Mucosa of stomach (tissue), 1 donor: ENCODE data around the gene CHST10.

ENCODE experiments used
- H3K27me3 ChIP-seq: one replicate; pipeline ENCODE4 v1.7.0; 2013; ENCODE audit warnings: mild to moderate bottlenecking, low read length; ENCODE audit not compliant: control insufficient read depth, insufficient read depth
- H3K36me3 ChIP-seq: one replicate; pipeline ENCODE4 v1.7.0; 2013; ENCODE audit warnings: low read length; ENCODE audit not compliant: control insufficient read depth, insufficient read depth
- H3K4me1 ChIP-seq: one replicate; pipeline ENCODE4 v1.7.0; 2013; ENCODE audit warnings: mild to moderate bottlenecking, low read length; ENCODE audit not compliant: control insufficient read depth, insufficient read depth
- H3K4me3 ChIP-seq: one replicate; pipeline ENCODE4 v1.7.0; 2013; ENCODE audit warnings: low read length
- H3K9ac ChIP-seq: one replicate; pipeline ENCODE4 v1.7.0; 2013; ENCODE audit warnings: mild to moderate bottlenecking, low read length, moderate library complexity
- H3K9me3 ChIP-seq: one replicate; pipeline ENCODE4 v1.7.0; 2013; ENCODE audit warnings: mild to moderate bottlenecking, low read length, moderate library complexity; ENCODE audit not compliant: control insufficient read depth
- donor health status: Pancreatic carcinoma.

The CHST10 gene

DNA sequence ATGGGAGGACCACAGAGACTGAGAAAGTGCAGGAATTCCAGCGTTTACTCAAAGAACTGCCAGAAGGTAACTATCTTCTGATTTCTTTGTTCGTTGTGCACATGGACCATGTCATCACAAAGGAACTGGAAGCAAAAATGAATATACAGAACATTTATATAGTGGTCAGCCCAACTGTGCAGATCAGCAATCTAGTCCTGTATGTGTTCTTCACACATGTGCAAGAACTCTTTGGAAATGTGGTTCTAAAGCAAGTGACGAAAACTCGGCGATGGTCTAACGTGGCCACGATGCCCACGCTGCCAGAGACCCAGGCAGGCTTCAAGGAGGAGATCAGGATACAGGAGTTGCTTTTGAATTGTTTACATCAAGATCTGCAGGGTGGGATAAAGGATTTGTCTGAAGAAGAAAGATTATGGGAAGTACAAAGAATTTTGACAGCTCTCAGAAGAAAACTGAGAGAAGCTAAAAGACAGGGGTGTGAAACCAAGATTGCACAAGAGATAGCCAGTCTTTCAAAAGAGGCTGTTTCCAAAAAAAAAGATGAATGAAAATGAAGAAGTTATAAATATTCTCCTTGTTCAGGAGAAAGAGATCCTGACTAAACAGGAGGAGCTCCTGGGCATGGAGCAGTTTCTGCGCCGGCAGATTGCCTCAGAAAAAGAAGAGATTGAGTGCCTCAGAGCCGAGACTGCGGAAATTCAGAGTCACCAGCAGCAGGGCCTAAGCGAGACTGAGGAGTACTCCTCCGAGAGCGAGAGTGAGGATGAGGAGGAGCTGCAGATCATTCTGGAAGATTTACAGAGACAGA, 8.3 kb upstream of the CHST10 start:
- no peak overlapping the region for H3K9ac ChIP-seq
- no peaks in the 10 kb centered on the region for H3K36me3 ChIP-seq
- H3K9me3 ChIP-seq: no peaks in the 10 kb centered on the region
- H3K27me3 ChIP-seq: no peaks in the 10 kb centered on the region
- no peak overlapping the region for H3K4me3 ChIP-seq
- no peaks in the 10 kb centered on the region for H3K4me1 ChIP-seq

DNA sequence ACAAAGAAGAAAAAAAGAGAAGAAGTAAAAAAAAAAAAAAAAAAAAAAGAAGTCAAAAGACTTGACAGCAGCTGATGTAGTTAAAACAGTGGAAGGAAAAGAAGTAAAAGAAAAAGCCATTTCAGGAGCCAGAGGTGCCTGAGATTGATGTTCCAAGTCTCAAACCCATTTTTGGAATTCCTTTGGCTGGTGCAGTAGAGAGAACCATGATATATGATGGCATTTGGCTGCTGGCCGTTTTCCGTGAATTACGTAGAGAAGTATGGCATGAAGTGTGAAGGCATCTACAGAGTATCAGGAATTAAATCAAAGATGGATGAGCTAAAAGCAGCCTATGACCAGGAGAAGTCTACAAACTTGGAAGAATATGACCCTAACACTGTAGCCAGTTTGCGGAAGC, 7.6 kb upstream of the CHST10 start:
- Histone ChIP-seq H3K4me3 (no peak overlapping the region), H3K4me1 (no peaks in the 10 kb centered on the region), H3K9me3 (no peaks in the 10 kb centered on the region), H3K27me3 (no peaks in the 10 kb centered on the region), H3K9ac (no peak overlapping the region), H3K36me3 (no peaks in the 10 kb centered on the region)

DNA sequence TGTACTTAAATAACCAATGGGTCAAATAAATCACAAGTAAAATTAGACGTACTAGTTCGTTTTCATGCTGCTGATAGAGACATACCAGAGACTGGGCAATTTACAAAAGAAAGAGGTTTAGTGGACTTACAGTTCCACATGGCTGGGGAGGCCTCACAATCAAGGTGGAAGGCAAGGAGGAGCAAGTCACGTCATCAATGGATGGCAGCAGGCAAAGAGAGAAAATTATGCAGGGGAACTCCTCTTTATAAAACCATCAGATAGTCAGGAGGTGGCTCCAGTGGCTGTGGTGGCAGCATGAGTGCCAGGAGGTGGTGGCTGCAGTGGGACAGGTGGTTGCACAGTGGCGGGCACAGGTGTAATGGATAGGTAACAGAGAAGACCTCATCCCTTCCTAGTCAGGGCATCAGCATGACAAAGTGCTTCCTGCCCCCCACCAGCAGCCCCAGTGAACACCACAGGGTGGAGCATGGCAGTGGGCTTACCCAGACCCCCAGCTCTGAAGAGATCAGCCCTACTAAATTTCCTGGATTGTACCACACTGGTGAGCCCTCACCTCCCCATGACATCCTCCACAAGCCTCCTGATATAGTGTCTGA, 6.9 kb upstream of the CHST10 start:
- H3K4me1 ChIP-seq: no peaks in the 10 kb centered on the region
- H3K4me3 ChIP-seq: no peak overlapping the region
- no peaks in the 10 kb centered on the region for H3K27me3 ChIP-seq
- no peak overlapping the region for H3K9ac ChIP-seq
- no peaks in the 10 kb centered on the region for H3K9me3 ChIP-seq
- H3K36me3 ChIP-seq: no peaks in the 10 kb centered on the region

DNA sequence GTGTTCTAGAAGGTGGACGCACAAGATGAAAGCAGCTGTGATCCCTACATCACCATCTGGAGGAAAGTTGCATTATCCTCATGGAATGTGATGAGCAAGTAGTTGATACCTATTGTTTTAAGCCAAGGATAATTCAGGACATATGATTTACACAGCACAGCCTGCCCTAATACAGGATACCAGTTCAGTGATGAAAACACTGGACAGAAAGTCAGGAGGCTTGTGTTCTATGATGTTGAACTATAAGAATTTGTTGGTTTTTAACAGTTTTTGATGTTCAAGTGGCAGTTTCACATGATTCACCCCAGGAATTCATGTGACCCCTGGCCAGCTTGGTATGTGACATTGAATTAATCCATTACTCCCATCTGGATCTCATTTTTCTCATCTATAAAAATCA, 6.2 kb upstream of the CHST10 start:
- H3K36me3 ChIP-seq: no peaks in the 10 kb centered on the region
- no peaks in the 10 kb centered on the region for H3K9me3 ChIP-seq
- H3K4me3 ChIP-seq: no peak overlapping the region
- no peak overlapping the region for H3K9ac ChIP-seq
- no peaks in the 10 kb centered on the region for H3K4me1 ChIP-seq
- H3K27me3 ChIP-seq: no peaks in the 10 kb centered on the region

DNA sequence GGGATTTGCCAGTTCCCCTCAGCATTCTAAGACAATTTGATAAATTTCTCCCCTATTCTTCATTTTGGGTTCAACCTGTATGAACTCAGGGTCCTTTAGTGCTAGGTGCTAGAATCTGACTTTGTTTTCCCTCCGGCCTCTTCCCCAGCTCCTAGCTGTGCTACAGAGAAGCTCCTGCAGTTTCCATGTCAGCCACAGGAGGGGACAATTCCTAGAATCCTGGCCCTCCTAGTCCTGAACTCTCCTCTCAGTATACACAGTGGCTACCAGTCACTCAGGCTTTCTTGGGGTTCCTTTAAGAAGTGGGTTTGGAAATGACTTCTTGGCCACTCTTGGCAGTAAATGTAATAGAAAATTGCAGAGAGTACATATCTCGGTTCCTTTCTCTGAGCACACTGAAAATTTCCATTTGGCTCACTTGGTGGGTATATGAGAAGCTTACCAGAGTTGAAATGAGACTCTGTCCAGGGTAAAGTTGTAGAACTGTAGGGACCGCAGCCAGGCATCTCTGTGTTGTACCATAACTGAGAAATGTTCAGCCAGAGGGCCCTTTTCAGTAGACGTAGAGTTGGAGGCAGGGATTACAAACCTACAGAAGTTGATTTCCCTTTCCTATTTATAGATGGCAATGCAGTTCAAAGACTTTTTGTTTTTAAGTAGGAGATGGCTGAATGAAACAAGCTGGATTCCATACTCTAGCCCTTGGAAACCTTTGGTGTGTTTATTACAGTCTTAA, 5.0 kb upstream of the CHST10 start:
- no peaks in the 10 kb centered on the region for H3K36me3 ChIP-seq
- peaks cover 4% of the 10 kb centered on the region for H3K4me1 ChIP-seq
- H3K4me3 ChIP-seq: no peak overlapping the region
- no peaks in the 10 kb centered on the region for H3K9me3 ChIP-seq
- no peaks in the 10 kb centered on the region for H3K27me3 ChIP-seq
- H3K9ac ChIP-seq: no peak overlapping the region

DNA sequence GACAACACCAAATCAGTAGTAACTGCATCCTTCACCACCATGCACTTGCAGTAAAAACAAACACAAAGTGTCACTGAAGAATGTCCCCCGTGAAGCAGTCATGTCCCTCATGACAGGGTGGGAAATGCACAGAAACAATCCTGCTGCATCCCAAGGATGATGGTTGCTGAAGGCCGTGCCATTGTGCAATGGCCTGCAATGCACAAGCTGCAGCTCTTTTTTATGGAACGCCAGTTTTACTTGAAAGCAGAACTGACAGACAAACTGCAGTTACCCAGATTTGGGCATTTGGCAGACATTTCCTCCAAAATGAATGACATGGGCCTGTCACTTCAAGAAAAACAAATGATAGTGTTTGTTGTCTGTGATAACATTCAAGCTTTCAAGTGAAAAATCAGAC, 2.4 kb upstream of the CHST10 start:
- no peaks in the 10 kb centered on the region for H3K36me3 ChIP-seq

DNA sequence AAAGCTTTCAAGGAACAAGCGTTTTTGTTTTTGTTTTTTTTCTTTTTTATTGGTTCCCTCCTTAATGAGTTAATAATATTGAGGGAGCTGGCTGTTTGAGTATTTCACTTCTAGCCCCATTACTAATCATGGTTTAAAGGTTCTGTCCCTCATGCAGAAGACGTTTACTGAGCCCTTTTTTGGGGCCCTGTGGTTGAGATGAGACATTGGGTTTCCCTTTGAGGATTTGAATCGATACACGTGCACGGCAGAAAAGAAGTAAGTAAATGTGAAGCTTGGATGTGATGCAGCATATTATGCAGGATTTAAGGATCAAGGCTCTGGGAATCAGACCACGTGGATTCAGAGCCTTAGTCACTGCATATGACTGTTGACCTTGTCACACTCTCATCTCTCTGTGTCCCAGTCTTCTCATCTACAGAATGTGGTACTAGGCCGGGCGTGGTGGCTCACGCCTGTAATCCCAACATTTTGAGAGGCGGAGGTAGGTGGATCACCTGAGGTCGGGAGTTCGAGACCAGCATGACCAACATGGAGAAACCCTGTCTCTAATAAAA, 1.0 kb upstream of the CHST10 start:
- H3K9me3 ChIP-seq: no peaks in the 10 kb centered on the region
- peaks cover 4% of the 10 kb centered on the region for H3K4me1 ChIP-seq
- no peaks in the 10 kb centered on the region for H3K36me3 ChIP-seq
- no peak overlapping the region for H3K9ac ChIP-seq
- no peak overlapping the region for H3K4me3 ChIP-seq
- H3K27me3 ChIP-seq: peaks cover 6% of the 10 kb centered on the region

More for the DNA sequence above, 2.4 kb upstream of the CHST10 start:
- Histone ChIP-seq H3K9me3 (no peaks in the 10 kb centered on the region), H3K27me3 (peaks cover 6% of the 10 kb centered on the region), H3K4me1 (peaks cover 4% of the 10 kb centered on the region), H3K4me3 (no peak overlapping the region), H3K9ac (no peak overlapping the region)

DNA sequence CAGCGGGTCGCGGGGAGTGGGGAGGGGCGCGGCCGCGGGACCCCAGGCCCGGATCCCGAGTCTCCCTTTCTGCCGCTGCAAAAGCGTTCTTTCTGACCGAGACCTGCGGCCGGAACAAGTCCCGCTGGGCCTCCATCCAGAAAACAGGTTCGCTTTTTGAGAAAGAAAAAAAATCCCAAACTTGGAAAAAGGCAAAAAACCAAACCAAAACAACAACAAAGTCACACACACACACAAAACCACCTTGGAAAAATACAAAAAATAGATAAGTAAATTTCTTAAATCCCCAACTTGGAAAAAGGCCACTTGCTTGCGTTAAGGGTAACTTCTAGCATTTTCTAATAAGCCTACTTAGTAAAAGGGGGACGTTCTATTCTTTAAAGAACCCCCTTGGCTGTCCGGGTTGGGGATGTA, 250 bp upstream of the CHST10 start:
- H3K9me3 ChIP-seq: no peaks in the 10 kb centered on the region
- H3K9ac ChIP-seq: peak overlapping the region; percentile 37
- peaks cover 6% of the 10 kb centered on the region for H3K27me3 ChIP-seq
- peaks cover 4% of the 10 kb centered on the region for H3K4me1 ChIP-seq
- no peak overlapping the region for H3K4me3 ChIP-seq
- H3K36me3 ChIP-seq: no peaks in the 10 kb centered on the region

DNA sequence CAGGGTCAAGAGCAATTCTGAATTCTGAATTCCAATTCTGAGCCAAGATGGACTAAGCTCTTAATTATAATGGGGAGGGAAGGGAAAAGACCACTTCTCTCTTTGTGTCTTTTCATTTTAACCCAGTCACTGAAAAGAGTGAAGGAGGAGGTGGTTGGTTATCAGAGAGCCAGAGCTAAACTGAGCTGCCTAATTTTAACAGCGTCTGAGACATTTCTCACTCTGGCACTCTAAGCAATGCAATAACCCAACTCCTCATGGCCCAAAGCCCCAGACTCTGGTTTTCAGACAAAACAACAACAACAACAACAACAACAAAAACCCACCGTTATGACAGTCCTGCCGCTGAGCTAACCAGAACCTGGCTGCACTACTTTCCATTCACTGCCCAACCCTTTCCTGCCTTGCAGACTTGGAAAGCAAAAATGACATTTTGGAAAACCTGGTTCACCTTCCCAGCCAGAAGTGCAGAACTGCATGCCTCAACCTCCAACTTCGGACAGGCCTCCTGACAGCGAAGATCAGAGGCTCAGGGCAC, 1.0 kb downstream of the CHST10 start:
- H3K9me3 ChIP-seq: no peaks in the 10 kb centered on the region
- H3K4me3 ChIP-seq: peak overlapping the region; percentile 65
- H3K27me3 ChIP-seq: peaks cover 6% of the 10 kb centered on the region
- no peaks in the 10 kb centered on the region for H3K36me3 ChIP-seq
- peaks cover 4% of the 10 kb centered on the region for H3K4me1 ChIP-seq
- peak overlapping the region; percentile 60 for H3K9ac ChIP-seq

DNA sequence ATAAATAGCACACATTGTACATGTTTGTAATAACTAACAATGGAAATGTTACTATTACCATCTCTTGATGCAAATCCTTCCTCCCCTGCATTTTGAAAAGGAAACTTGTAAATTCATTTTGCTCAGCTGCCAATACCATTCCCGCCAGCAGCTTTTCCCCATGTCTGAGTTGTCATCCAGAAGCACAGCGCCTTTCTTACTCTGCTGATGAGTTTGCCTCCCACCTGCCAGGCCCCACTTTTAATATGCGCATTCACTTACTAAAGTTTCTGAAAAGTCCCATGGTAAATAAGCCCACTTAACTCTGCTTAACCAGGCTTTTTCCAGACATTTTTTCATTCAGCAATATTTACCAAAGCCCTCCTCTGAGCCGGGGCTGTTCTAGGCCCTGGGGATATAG, 3.9 kb downstream of the CHST10 start:
- H3K9ac ChIP-seq: no peak overlapping the region
- H3K9me3 ChIP-seq: no peaks in the 10 kb centered on the region
- no peaks in the 10 kb centered on the region for H3K36me3 ChIP-seq
- no peak overlapping the region for H3K4me3 ChIP-seq
- H3K27me3 ChIP-seq: peaks cover 6% of the 10 kb centered on the region
- H3K4me1 ChIP-seq: peaks cover 4% of the 10 kb centered on the region

DNA sequence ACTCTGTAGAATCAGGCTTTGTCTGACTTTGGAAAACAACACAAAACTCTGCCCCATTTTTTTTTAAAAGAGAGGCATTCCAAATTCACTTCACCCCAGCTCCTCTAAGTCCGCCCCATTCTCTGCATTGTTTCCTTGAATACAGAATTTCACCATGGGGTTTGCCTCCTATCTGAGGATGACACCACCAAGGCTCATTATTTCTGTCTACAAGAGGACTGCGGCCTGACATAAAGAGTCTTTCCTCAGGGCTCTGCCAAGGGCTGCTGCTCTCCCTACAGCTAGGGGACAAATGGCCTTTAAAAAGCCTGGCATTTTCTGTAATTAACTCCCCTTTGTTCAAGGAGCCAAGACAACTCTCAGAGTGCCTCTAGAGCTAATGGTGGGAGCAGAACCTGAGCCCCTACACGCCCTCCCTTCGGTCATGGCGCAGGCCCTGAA, 4.6 kb downstream of the CHST10 start:
- H3K36me3 ChIP-seq: no peaks in the 10 kb centered on the region

DNA sequence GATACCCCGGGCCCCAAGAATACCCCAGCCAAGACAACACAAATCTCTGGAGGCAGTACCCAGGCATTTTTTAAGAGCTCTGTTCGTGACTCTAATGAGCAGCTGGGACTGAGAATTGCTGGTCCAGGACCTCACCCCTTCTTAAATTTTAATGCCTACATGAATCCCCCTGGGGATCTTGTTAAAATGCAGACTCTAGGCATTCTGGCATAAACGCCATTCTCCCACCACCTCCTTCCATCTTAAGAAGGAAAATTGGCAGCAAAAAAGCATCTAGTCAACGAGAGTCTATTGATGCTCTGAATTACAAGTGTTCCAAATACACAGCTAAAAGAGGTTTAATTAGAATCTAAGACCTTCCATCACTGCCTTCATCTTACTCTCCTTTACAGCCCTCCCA, 5.0 kb downstream of the CHST10 start:
- peaks cover 6% of the 10 kb centered on the region for H3K27me3 ChIP-seq
- no peak overlapping the region for H3K4me3 ChIP-seq
- H3K9me3 ChIP-seq: no peaks in the 10 kb centered on the region

More for the DNA sequence above, 4.6 kb downstream of the CHST10 start:
- Histone ChIP-seq H3K9me3 (no peaks in the 10 kb centered on the region), H3K9ac (no peak overlapping the region), H3K27me3 (peaks cover 6% of the 10 kb centered on the region), H3K4me3 (no peak overlapping the region), H3K4me1 (peaks cover 3% of the 10 kb centered on the region)

More for the DNA sequence above, 5.0 kb downstream of the CHST10 start:
- Histone ChIP-seq H3K4me1 (no peaks in the 10 kb centered on the region), H3K36me3 (no peaks in the 10 kb centered on the region), H3K9ac (no peak overlapping the region)
